Measurements from ENCODE around the gene SH3GLB2. TPM values are rescaled to one million over a fixed set of nuclear protein-coding genes. Genes with fewer than 3 reads are reported as not detected.

Gene SH3GLB2
- total and polyA plus RNA-seq, 2 of the 8 experiments (the other 6 are each of a cell fraction or from before 2014, with no cell fraction given) = 52.7 to 79.9 TPM

GRCh38 chr9:129027685-129028191 lies 393 bp downstream of the SH3GLB2 start:
- DNase-seq (ENCODE audit: low read depth in 1 of 2, low spot score in 2 of 2) = no peak
- H4K91ac ChIP-seq (replicated peaks; ENCODE audit: insufficient read length, low read length) = peak overlapping the region; percentile 42
- no peak overlapping the region for H3K18ac ChIP-seq (ENCODE audit: extremely low read depth, low read length)
- CTCF ChIA-PET (ENCODE audit: partially characterized antibody) = interaction anchor here (0.6 to 2.5 kb wide), 16 partner anchors 9 to 256 kb away, joined by 3 to 10 read pairs (median 4); partner anchors contain the start of gene DOLPP1
- H3K4me2 ChIP-seq (ENCODE audit: insufficient read depth in 1 of 2, low read depth in 2 of 2, low read length in 2 of 2) = peak overlapping the region; percentile 65 to 79
- no peak overlapping the region for H4K5ac ChIP-seq (ENCODE audit: insufficient read length, low read depth, low read length)
- H2BK5ac ChIP-seq (ENCODE audit: low read depth, low read length) = peak overlapping the region; percentile 60; the same call in 1 of the 2 replicates
- H3K27ac ChIP-seq (ENCODE audit: low read depth, low read length) = 0 out of 2 replicates have a peak overlapping the region, but pooled peaks have one; percentile 40
- no peak overlapping the region for H2BK20ac ChIP-seq (ENCODE audit: low read length)
- H2BK12ac ChIP-seq (ENCODE audit: low read depth, low read length) = peak overlapping the region; percentile 9; the same call in 1 of the 2 replicates
- no peak overlapping the region for H2BK120ac ChIP-seq (replicated peaks; ENCODE audit: low read depth, low read length)
- H3K23ac ChIP-seq (ENCODE audit: insufficient read length) = no peak overlapping the region
- no peak overlapping the region for H2AK5ac ChIP-seq (ENCODE audit: low read depth, low read length)
- H3K56ac ChIP-seq (replicated peaks; ENCODE audit: insufficient read length, low read depth, low read length) = no peak overlapping the region
- H3K23me2 ChIP-seq (ENCODE audit: low read depth, low read length) = peaks cover 7% of the 10 kb centered on the region
- POLR2A ChIA-PET (ENCODE audit: partially characterized antibody) = interaction anchor here (1.1 to 2.4 kb wide), 4 partner anchors 20 to 83 kb away, joined by 3 to 6 read pairs (median 4); partner anchors contain the start of genes DOLPP1 and PTPA
- no peak overlapping the region for H3K14ac ChIP-seq (ENCODE audit: insufficient read length)
- 6% methylated on average over 13 of the region's 47 CpGs; no CpG with 5 or more reads in 1 of the 2 experiments for WGBS, 2 experiments (ENCODE audit: extremely low coverage in 1 of 2, insufficient coverage in 1 of 2, insufficient read length in 1 of 2, insufficient replicate concordance in 2 of 2, low coverage in 1 of 2, low lambda C conversion rate in 2 of 2, missing lambda C conversion rate in 1 of 2)
- peaks cover 7% of the 10 kb centered on the region; the same call in 1 of the 2 replicates for H3K79me1 ChIP-seq (ENCODE audit: low read depth, low read length)
- no peaks in the 10 kb centered on the region for H3K9me3 ChIP-seq (ENCODE audit: insufficient read depth in 2 of 2, low read depth in 1 of 2, low read length in 1 of 2)
- FAIRE-seq = no peak
- H4K8ac ChIP-seq (ENCODE audit: extremely low read depth, insufficient read depth, low read length) = peak overlapping the region; percentile 95
- peaks cover 7 to 17% of the 10 kb centered on the region in 2 experiments for H4K20me1 ChIP-seq (replicated peaks in 1 of 2; ENCODE audit: control insufficient read depth in 1 of 2, insufficient read depth in 2 of 2, low read length in 2 of 2)
- no peaks in the 10 kb centered on the region for H3K36me3 ChIP-seq (ENCODE audit: control insufficient read depth in 2 of 4, insufficient read depth in 4 of 4, low read length in 3 of 4)
- H3K27me3 ChIP-seq (replicated peaks in 1 of 4; ENCODE audit: control insufficient read depth in 3 of 4, extremely low read depth in 1 of 4, insufficient read depth in 3 of 4, low read length in 3 of 4) = no peaks in the 10 kb centered on the region
- peak overlapping the region; percentile 61 to 75 (median 65) for H3K4me3 ChIP-seq (ENCODE audit: extremely low read depth in 1 of 4, insufficient read depth in 2 of 4, low read depth in 3 of 4, low read length in 4 of 4)
- H3K4me1 ChIP-seq (replicated peaks in 1 of 4; ENCODE audit: control insufficient read depth in 3 of 4, insufficient read depth in 4 of 4, low read length in 3 of 4) = peaks cover 0 to 18% (median 11%) of the 10 kb centered on the region in 4 experiments; a peak in 6 of 7 replicates
- no peak overlapping the region for H2AFZ ChIP-seq (ENCODE audit: low read length)
- peak overlapping the region; percentile 39 to 62 (median 60); a peak in 6 of 7 replicates for H3K9ac ChIP-seq (replicated peaks in 1 of 4; ENCODE audit: extremely low read depth in 1 of 4, low read depth in 3 of 4, low read length in 3 of 4)
- TF ChIP-seq PHF8 (conservative IDR thresholded peaks at IDR 0.05; ENCODE audit: low read depth, low read length) (peak; percentile 68), KDM4A (IDR thresholded peaks at IDR 0.05; ENCODE audit: low read depth, low read length, severe bottlenecking) (peak; percentile 28), BCL11A (IDR thresholded peaks at IDR 0.05; ENCODE audit: low read depth in 2 of 2, low read length in 2 of 2) (no peak)
- no peak overlapping the region for H2BK15ac ChIP-seq (ENCODE audit: low read length)
- H3K79me2 ChIP-seq (ENCODE audit: control insufficient read depth in 1 of 2, insufficient read depth in 2 of 2, low read length in 2 of 2) = peaks cover 2 to 32% of the 10 kb centered on the region in 2 experiments; a peak in 3 of 4 replicates
- peak overlapping the region; percentile 44 for H3K4ac ChIP-seq (replicated peaks; ENCODE audit: insufficient read length, low read depth, low read length)
